ENCODE results near the gene CCDC117.

- TF ChIP-seq CTCF (IDR thresholded peaks at IDR 0.05) (no peak), POLR2A (IDR thresholded peaks at IDR 0.05) (no peak)
Observed at GRCh38 chr22:28812516-28812915, 40.0 kb downstream of the CCDC117 start.
